KMS-11 (cell line): ENCODE results near the gene GNPNAT1.

ENCODE experiments used
- H2AFZ ChIP-seq: fragments of 200-600 bp; sonication (generic); 2 replicates; pipeline ENCODE4 v1.6.1; 2016; ENCODE audit warnings: antibody characterized with exemption, mixed run types, low read depth
- H3K27ac ChIP-seq: fragments of 200-600 bp; sonication (generic); 2 replicates; pipeline ENCODE4 v1.6.1; 2016; ENCODE audit warnings: mild to moderate bottlenecking, mixed run types
- H3K27me3 ChIP-seq: fragments of 200-600 bp; sonication (generic); 2 replicates; pipeline ENCODE4 v1.6.1; 2017; ENCODE audit warnings: mild to moderate bottlenecking, low read depth, mixed run types, moderate library complexity; ENCODE audit not compliant: insufficient read depth
- H3K36me3 ChIP-seq: fragments of 200-600 bp; sonication (generic); 2 replicates; pipeline ENCODE4 v1.6.1; 2017; ENCODE audit warnings: mild to moderate bottlenecking, mixed run types; ENCODE audit not compliant: insufficient read depth
- H3K4me1 ChIP-seq: fragments of 200-600 bp; sonication (generic); 2 replicates; pipeline ENCODE4 v1.6.1; 2016; ENCODE audit warnings: mild to moderate bottlenecking, low read depth, mixed run types; ENCODE audit not compliant: poor library complexity, severe bottlenecking
- H3K4me2 ChIP-seq: fragments of 200-600 bp; sonication (generic); 2 replicates; pipeline ENCODE4 v1.7.0; 2016; ENCODE audit warnings: mild to moderate bottlenecking, mixed run types
- H3K4me3 ChIP-seq: fragments of 200-600 bp; sonication (generic); IDR thresholded peaks from 2 replicates; pipeline ENCODE4 v1.6.1; 2017; ENCODE audit warnings: low read depth, low read length, mixed read lengths; ENCODE audit not compliant: insufficient read depth
- H3K79me2 ChIP-seq: fragments of 200-600 bp; sonication (generic); 2 replicates; pipeline ENCODE4 v1.6.1; 2016; ENCODE audit warnings: low read depth, mixed run types; ENCODE audit not compliant: insufficient read depth
- H3K9ac ChIP-seq: fragments of 200-600 bp; sonication (generic); 2 replicates; pipeline ENCODE4 v1.6.1; 2016; ENCODE audit warnings: mild to moderate bottlenecking, mixed run types
- H4K20me1 ChIP-seq: fragments of 200-600 bp; sonication (generic); 2 replicates; pipeline ENCODE4 v1.6.1; 2016; ENCODE audit warnings: mild to moderate bottlenecking, mixed run types; ENCODE audit not compliant: insufficient read depth
- TF ChIP-seq, protein P1 (sequence below): fragments of 200-600 bp; sonication (generic); conservative IDR thresholded peaks from 2 replicates; pipeline ENCODE4 v1.6.1; 2017; ENCODE audit warnings: low read depth, mild to moderate bottlenecking, antibody characterized with exemption, low read length, moderate library complexity, mixed read lengths

GNPNAT1 gene

GRCh38 chr14:52781629-52782028 lies 9.8 kb downstream of the GNPNAT1 start:
- no peaks in the 10 kb centered on the region for H3K36me3 ChIP-seq
- H3K9ac ChIP-seq, result no peak overlapping the region

DNA sequence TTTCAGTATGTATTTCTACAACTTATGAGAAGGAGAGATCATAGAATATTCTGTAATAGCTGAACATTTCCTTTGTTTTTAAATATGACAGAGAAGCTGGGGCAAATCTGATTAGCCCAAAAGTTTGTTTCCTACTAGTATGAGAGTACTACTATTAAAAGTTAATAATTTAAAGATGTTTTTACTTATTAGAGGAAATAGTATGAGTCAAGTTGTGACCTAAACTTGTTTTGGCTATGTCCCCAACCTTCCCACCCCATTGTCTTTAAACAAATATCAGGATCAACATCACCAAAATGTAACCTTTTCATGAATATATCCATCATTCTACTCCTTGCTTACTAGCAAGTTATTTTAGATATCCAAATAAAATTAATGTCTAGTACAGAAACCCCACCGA lies 10.5 kb downstream of the GNPNAT1 start:
- H3K27me3 ChIP-seq, result no peaks in the 10 kb centered on the region
- H3K4me3 ChIP-seq, result no peak overlapping the region
- no peaks in the 10 kb centered on the region for H3K79me2 ChIP-seq
- H3K9ac ChIP-seq, result no peak overlapping the region
- no peaks in the 10 kb centered on the region for H4K20me1 ChIP-seq
- TF ChIP-seq, protein P1, sequence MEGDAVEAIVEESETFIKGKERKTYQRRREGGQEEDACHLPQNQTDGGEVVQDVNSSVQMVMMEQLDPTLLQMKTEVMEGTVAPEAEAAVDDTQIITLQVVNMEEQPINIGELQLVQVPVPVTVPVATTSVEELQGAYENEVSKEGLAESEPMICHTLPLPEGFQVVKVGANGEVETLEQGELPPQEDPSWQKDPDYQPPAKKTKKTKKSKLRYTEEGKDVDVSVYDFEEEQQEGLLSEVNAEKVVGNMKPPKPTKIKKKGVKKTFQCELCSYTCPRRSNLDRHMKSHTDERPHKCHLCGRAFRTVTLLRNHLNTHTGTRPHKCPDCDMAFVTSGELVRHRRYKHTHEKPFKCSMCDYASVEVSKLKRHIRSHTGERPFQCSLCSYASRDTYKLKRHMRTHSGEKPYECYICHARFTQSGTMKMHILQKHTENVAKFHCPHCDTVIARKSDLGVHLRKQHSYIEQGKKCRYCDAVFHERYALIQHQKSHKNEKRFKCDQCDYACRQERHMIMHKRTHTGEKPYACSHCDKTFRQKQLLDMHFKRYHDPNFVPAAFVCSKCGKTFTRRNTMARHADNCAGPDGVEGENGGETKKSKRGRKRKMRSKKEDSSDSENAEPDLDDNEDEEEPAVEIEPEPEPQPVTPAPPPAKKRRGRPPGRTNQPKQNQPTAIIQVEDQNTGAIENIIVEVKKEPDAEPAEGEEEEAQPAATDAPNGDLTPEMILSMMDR, result no peak
- H3K36me3 ChIP-seq, result no peaks in the 10 kb centered on the region
- H3K4me2 ChIP-seq, result no peak overlapping the region
- no peak overlapping the region for H2AFZ ChIP-seq
- H3K27ac ChIP-seq, result no peak overlapping the region
- H3K4me1 ChIP-seq, result peaks cover 9% of the 10 kb centered on the region

More at GRCh38 chr14:52781629-52782028, 9.8 kb downstream of the GNPNAT1 start:
- no peak overlapping the region for H3K4me2 ChIP-seq
- TF ChIP-seq, protein P1, result no peak
- no peaks in the 10 kb centered on the region for H3K79me2 ChIP-seq
- H2AFZ ChIP-seq, result no peak overlapping the region
- no peaks in the 10 kb centered on the region for H3K27me3 ChIP-seq
- no peak overlapping the region for H3K27ac ChIP-seq
- no peak overlapping the region for H3K4me3 ChIP-seq
- peaks cover 9% of the 10 kb centered on the region for H3K4me1 ChIP-seq
- no peaks in the 10 kb centered on the region for H4K20me1 ChIP-seq

DNA sequence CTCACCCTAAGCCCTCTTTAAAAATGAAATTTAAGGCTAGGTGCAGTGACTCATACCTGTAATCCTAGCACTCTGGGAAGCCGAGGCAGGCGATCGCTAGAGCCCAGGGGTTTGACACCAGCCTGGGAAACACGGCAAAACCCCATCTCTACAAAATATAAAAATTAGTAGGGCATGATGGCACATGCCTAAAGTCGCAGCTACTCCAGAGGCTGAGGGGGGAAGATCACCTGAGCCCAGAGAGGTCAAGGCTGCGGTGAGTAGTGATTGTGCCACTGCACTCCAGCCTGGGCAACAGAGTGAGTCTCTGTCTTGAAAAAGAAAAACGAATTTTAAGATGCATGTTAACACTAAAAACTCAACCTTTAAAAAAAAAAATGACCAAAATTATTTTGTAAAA lies 12.7 kb downstream of the GNPNAT1 start:
- Histone ChIP-seq H3K4me3 (no peak overlapping the region), H3K79me2 (no peaks in the 10 kb centered on the region), H3K36me3 (no peaks in the 10 kb centered on the region), H3K27me3 (no peaks in the 10 kb centered on the region), H3K4me1 (peaks cover 9% of the 10 kb centered on the region), H2AFZ (no peak overlapping the region), H4K20me1 (no peaks in the 10 kb centered on the region), H3K27ac (no peak overlapping the region), H3K4me2 (no peak overlapping the region), H3K9ac (no peak overlapping the region)
- TF ChIP-seq, protein P1, result no peak

- H3K36me3 ChIP-seq, result no peaks in the 10 kb centered on the region
- H3K4me3 ChIP-seq, result no peak overlapping the region
- TF ChIP-seq, protein P1, result no peak
- no peak overlapping the region for H2AFZ ChIP-seq
- no peak overlapping the region for H3K4me2 ChIP-seq
- no peak overlapping the region for H3K9ac ChIP-seq
- peaks cover 9% of the 10 kb centered on the region for H3K4me1 ChIP-seq
- no peaks in the 10 kb centered on the region for H3K79me2 ChIP-seq
- H3K27ac ChIP-seq, result no peak overlapping the region
- no peaks in the 10 kb centered on the region for H4K20me1 ChIP-seq
- no peaks in the 10 kb centered on the region for H3K27me3 ChIP-seq
Measured at GRCh38 chr14:52776816-52777215, 14.6 kb downstream of the GNPNAT1 start.

GRCh38 chr14:52769887-52770286 lies 21.5 kb downstream of the GNPNAT1 start:
- Histone ChIP-seq H2AFZ (no peak overlapping the region), H3K27me3 (no peaks in the 10 kb centered on the region), H4K20me1 (no peaks in the 10 kb centered on the region), H3K4me3 (no peak overlapping the region), H3K4me1 (no peaks in the 10 kb centered on the region), H3K9ac (no peak overlapping the region), H3K36me3 (no peaks in the 10 kb centered on the region), H3K4me2 (no peak overlapping the region), H3K27ac (no peak overlapping the region), H3K79me2 (no peaks in the 10 kb centered on the region)
- TF ChIP-seq, protein P1, result no peak
